K562 (cell line): ENCODE data around the gene SNRPD2. TPM values are rescaled to one million over a fixed set of nuclear protein-coding genes. Genes with fewer than 3 reads are reported as not detected.

ENCODE experiments used
- HDAC2 ChIP-seq: fragments of 450-650 bp; IDR thresholded peaks from 2 replicates; pipeline ENCODE4 v1.6.1; 2016; ENCODE audit warnings: mild to moderate bottlenecking
- IFI16 ChIP-seq: fragments of 250-450 bp; sonication (Bioruptor Pico); IDR thresholded peaks from 2 replicates; pipeline ENCODE4 v2.1.2; 2022; ENCODE audit warnings: mild to moderate bottlenecking, inconsistent platforms
- MAFF ChIP-seq: IDR thresholded peaks from 2 replicates; pipeline ENCODE4 v1.6.1; 2012; ENCODE audit warnings: low read length, improper control_type of control experiment
- NRF1 ChIP-seq, 2 experiments: fragments of 450-650 bp; IDR thresholded peaks in 1 of 2; conservative IDR thresholded peaks in 1 of 2; 2 replicates each; pipeline ENCODE4 v1.6.1; 2014; ENCODE audit warnings: mild to moderate bottlenecking in 2 of 2
- SAP30 ChIP-seq: fragments of 200-600 bp; sonication (generic); IDR thresholded peaks from 2 replicates; pipeline ENCODE4 v1.6.1; 2012; ENCODE audit warnings: borderline replicate concordance, low read depth, mild to moderate bottlenecking, moderate library complexity, low read length, control low read depth, inconsistent platforms; ENCODE audit not compliant: insufficient read depth, poor library complexity, severe bottlenecking
- SFPQ ChIP-seq: fragments of 200-400 bp; formaldehyde crosslinking; IDR thresholded peaks from 2 replicates; pipeline ENCODE4 v1.6.1; 2017; ENCODE audit warnings: mild to moderate bottlenecking, low read depth, low read length, moderate library complexity
- SIX5 ChIP-seq, 2 experiments: IDR thresholded peaks; 2 replicates each; pipeline ENCODE4 v1.6.1; 2011; ENCODE audit warnings: low read length in 2 of 2, borderline replicate concordance in 1 of 2, low read depth in 1 of 2, mild to moderate bottlenecking in 1 of 2, moderate library complexity in 1 of 2; ENCODE audit not compliant: insufficient read depth in 1 of 2
- SMARCA4 ChIP-seq: fragments of 450-650 bp; IDR thresholded peaks from 2 replicates; pipeline ENCODE4 v1.6.1; 2016
- TCF7L2 ChIP-seq: fragments of 150-350 bp; IDR thresholded peaks from 2 replicates; pipeline ENCODE4 v1.6.1; 2016; ENCODE audit warnings: low read depth, mild to moderate bottlenecking, low read length, moderate library complexity
- polyA plus RNA-seq, 8 experiments: library from polyadenylated mRNA; depleted of rRNA in 4 of 8; stranded (reverse) in 5 of 8; unstranded in 3 of 8; fragments of >200 nt; fragmentation: Nextera tagmentation in 2 of 8; fragmentation: Illumina TruSeq in 1 of 8; extraction: Ambion mirVana in 2 of 8; extraction: Trizol in 1 of 8; gene quantifications; 2 replicates each; pipeline versions ENCODE4 v1.2.1 to v1.2.3, GENCODE V29; 2011 to 2014; ENCODE audit warnings: inconsistent platforms in 1 of 8, missing spikeins in 1 of 8
- total RNA-seq, 7 experiments: library from RNA; depleted of rRNA in 6 of 7; stranded (reverse); fragments of >200 nt in 6 of 7; fragmentation: Illumina TruSeq in 2 of 7; extraction: Trizol in 2 of 7; gene quantifications; 2 replicates each; pipeline versions ENCODE4 v1.2.1 to v1.2.3, GENCODE V29; 2011 to 2021; ENCODE audit warnings: low replicate concordance in 1 of 7
- TF ChIP-seq, protein P1 (sequence below): fragments of 450-650 bp; IDR thresholded peaks from 2 replicates; pipeline ENCODE4 v1.6.1; 2016; ENCODE audit warnings: mild to moderate bottlenecking, moderate library complexity
- TF ChIP-seq, protein P2 (sequence below): fragments of 250-450 bp; sonication (Bioruptor Pico); IDR thresholded peaks from 2 replicates; pipeline ENCODE4 v1.4.0; 2020; ENCODE audit warnings: mild to moderate bottlenecking

Gene SNRPD2
- total and polyA plus RNA-seq, 9 of the 15 experiments (the other 6 are each of a cell fraction or from before 2014, with no cell fraction given), result 728 to 4,411 (median 1,029) TPM

DNA sequence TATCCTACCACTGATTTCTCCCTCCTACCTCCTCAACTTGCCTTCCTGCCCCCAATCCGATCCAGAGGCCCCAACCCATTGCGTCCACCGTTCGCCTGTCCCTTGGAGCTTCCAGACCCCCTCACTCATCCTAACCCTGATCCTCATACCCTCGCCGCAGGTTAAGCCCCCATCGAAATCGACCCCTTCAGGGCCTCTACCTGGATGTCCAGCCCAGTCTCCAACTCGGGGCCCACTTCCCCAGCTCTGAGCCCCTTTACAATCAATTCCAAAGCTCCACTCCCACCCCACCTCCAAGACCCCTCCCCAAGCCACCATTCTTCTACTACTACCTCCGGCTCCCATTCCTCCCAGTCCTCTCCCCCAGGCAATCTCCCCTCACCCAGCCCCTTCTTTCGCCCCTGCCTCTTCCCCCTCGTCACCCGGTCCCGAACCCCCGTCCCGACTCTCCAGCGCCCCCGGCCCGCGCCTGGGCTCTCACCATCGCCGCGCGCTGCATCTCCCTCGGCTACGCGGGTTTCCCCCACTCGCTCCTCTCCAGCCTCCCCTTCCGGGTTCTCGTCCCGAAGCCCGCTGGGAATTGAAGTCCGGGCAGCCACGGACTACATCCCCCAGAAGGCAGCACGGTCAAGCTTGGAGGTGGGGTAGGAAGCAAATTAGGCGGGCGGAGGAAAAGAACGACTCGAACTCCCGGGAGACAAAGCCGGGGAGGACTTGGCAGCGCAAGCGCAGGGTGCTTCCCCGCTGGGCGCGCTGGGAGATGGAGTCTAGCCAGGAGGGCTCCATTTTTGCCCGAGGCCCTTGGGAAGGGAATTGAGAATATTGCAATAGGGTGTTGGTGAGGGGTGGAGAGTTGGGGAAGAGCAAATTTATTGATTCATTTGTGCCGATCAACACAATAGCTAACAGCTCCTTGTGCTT is 38.9 kb upstream of the SNRPD2 start, which contains the start of gene FBXO46 (continued):
- TF ChIP-seq, protein P1, sequence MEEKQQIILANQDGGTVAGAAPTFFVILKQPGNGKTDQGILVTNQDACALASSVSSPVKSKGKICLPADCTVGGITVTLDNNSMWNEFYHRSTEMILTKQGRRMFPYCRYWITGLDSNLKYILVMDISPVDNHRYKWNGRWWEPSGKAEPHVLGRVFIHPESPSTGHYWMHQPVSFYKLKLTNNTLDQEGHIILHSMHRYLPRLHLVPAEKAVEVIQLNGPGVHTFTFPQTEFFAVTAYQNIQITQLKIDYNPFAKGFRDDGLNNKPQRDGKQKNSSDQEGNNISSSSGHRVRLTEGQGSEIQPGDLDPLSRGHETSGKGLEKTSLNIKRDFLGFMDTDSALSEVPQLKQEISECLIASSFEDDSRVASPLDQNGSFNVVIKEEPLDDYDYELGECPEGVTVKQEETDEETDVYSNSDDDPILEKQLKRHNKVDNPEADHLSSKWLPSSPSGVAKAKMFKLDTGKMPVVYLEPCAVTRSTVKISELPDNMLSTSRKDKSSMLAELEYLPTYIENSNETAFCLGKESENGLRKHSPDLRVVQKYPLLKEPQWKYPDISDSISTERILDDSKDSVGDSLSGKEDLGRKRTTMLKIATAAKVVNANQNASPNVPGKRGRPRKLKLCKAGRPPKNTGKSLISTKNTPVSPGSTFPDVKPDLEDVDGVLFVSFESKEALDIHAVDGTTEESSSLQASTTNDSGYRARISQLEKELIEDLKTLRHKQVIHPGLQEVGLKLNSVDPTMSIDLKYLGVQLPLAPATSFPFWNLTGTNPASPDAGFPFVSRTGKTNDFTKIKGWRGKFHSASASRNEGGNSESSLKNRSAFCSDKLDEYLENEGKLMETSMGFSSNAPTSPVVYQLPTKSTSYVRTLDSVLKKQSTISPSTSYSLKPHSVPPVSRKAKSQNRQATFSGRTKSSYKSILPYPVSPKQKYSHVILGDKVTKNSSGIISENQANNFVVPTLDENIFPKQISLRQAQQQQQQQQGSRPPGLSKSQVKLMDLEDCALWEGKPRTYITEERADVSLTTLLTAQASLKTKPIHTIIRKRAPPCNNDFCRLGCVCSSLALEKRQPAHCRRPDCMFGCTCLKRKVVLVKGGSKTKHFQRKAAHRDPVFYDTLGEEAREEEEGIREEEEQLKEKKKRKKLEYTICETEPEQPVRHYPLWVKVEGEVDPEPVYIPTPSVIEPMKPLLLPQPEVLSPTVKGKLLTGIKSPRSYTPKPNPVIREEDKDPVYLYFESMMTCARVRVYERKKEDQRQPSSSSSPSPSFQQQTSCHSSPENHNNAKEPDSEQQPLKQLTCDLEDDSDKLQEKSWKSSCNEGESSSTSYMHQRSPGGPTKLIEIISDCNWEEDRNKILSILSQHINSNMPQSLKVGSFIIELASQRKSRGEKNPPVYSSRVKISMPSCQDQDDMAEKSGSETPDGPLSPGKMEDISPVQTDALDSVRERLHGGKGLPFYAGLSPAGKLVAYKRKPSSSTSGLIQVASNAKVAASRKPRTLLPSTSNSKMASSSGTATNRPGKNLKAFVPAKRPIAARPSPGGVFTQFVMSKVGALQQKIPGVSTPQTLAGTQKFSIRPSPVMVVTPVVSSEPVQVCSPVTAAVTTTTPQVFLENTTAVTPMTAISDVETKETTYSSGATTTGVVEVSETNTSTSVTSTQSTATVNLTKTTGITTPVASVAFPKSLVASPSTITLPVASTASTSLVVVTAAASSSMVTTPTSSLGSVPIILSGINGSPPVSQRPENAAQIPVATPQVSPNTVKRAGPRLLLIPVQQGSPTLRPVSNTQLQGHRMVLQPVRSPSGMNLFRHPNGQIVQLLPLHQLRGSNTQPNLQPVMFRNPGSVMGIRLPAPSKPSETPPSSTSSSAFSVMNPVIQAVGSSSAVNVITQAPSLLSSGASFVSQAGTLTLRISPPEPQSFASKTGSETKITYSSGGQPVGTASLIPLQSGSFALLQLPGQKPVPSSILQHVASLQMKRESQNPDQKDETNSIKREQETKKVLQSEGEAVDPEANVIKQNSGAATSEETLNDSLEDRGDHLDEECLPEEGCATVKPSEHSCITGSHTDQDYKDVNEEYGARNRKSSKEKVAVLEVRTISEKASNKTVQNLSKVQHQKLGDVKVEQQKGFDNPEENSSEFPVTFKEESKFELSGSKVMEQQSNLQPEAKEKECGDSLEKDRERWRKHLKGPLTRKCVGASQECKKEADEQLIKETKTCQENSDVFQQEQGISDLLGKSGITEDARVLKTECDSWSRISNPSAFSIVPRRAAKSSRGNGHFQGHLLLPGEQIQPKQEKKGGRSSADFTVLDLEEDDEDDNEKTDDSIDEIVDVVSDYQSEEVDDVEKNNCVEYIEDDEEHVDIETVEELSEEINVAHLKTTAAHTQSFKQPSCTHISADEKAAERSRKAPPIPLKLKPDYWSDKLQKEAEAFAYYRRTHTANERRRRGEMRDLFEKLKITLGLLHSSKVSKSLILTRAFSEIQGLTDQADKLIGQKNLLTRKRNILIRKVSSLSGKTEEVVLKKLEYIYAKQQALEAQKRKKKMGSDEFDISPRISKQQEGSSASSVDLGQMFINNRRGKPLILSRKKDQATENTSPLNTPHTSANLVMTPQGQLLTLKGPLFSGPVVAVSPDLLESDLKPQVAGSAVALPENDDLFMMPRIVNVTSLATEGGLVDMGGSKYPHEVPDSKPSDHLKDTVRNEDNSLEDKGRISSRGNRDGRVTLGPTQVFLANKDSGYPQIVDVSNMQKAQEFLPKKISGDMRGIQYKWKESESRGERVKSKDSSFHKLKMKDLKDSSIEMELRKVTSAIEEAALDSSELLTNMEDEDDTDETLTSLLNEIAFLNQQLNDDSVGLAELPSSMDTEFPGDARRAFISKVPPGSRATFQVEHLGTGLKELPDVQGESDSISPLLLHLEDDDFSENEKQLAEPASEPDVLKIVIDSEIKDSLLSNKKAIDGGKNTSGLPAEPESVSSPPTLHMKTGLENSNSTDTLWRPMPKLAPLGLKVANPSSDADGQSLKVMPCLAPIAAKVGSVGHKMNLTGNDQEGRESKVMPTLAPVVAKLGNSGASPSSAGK, result no peak
- TF ChIP-seq SFPQ (no peak), IFI16 (CRISPR knock-in tag) (no peak), MAFF (no peak), NRF1 (conservative IDR thresholded peaks at IDR 0.05 in 1 of 2, IDR thresholded peaks at IDR 0.05 in 1 of 2) (peak; percentile 98 to 99), SMARCA4 (no peak; the same call in 1 of the 2 replicates), SAP30 (peak; percentile 64), TCF7L2 (no peak), HDAC2 (no peak), SIX5 (IDR thresholded peaks at IDR 0.05; ENCODE audit: borderline replicate concordance in 1 of 2, insufficient read depth in 1 of 2, low read depth in 1 of 2, low read length in 2 of 2) (peak; percentile 80 to 92)
- TF ChIP-seq, protein P2, sequence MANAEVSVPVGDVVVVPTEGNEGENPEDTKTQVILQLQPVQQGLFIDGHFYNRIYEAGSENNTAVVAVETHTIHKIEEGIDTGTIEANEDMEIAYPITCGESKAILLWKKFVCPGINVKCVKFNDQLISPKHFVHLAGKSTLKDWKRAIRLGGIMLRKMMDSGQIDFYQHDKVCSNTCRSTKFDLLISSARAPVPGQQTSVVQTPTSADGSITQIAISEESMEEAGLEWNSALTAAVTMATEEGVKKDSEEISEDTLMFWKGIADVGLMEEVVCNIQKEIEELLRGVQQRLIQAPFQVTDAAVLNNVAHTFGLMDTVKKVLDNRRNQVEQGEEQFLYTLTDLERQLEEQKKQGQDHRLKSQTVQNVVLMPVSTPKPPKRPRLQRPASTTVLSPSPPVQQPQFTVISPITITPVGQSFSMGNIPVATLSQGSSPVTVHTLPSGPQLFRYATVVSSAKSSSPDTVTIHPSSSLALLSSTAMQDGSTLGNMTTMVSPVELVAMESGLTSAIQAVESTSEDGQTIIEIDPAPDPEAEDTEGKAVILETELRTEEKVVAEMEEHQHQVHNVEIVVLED, result 0 out of 2 replicates have a peak, but pooled peaks have one; percentile 24
